Measurements from ENCODE around the gene FAM219B. TPM values are rescaled to one million over a fixed set of nuclear protein-coding genes. Genes with fewer than 3 reads are reported as not detected.
"Not testable (repeated sequence)": the region's sequence is repeated elsewhere in the genome, so short reads cannot be mapped to it uniquely, and the experiment has no call there.

Gene FAM219B
- total and polyA plus RNA-seq, 10 of the 15 experiments (the other 5 are each of a cell fraction or from before 2014, with no cell fraction given), result 7.6 to 53.2 (median 29.4) TPM

DNA sequence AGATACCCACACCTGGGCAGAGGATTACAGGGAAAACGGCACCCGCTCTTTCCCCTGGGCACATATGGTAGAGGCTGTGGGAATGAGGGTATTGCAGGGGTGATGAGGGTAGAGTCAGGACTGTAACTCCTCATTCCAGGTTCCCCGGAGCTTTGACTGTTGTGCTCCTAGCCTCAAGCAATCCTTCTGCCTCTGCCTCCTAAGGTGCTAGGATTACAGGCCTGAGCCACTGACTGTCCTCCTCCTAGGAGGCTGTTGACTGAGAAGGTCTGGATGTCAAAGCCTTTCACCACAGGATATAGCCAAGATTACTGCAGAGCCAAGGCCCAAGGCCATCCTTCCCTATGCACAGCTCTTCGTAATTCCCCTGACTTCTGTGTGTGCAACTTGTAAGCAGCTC, 17.9 kb downstream of the FAM219B start:
- intact Hi-C loops (cut with micrococcal nuclease; ENCODE audit: unreplicated experiment), result no loop called here

DNA sequence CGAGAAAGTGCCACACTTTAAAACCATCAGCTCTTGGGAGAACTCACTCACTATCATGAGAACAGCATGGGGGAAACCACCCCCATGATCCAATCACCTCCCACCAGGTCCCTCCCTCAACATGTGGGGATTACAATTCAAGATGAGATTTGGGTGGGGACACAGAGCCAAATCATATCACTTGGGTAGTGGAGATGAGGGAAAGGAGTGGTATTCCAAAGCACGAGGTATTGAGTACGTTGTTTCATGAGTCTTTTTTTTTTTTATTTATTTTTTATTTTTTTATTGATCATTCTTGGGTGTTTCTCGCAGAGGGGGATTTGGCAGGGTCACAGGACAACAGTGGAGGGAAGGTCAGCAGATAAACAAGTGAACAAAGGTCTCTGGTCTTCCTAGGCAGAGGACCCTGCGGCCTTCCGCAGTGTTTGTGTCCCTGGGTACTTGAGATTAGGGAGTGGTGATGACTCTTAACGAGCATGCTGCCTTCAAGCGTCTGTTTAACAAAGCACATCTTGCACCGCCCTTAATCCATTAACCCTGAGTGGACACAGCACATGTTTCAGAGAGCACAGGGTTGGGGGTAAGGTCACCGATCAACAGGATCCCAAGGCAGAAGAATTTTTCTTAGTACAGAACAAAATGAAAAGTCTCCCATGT, 19.0 kb downstream of the FAM219B start:
- ChIA-PET RAD21 (ENCODE audit: unreplicated experiment) (interaction anchor here (1.1 kb wide), 1 partner anchor 117 kb away, joined by 4 read pairs; no protein-coding TSS in a partner anchor), POLR2A (interaction anchor here (0.7 to 1.2 kb wide), 3 partner anchors 17 to 75 kb away, joined by 3 read pairs; partner anchors contain the start of gene LMAN1L), SMC1A (ENCODE audit: uncharacterized antibody, unreplicated experiment) (interaction anchor here (0.8 to 1.3 kb wide), 4 partner anchors 14 to 30 kb away, joined by 3 read pairs; no protein-coding TSS in a partner anchor), CTCF (interaction anchor here (0.8 to 7.5 kb wide), 4 partner anchors 13 to 116 kb away, joined by 3 to 75 read pairs (median 20); no protein-coding TSS in a partner anchor)
- in situ Hi-C loops (cut with MboI); H2AFZ ChIP-seq (ENCODE audit: control insufficient read depth, low read depth, low read length); H3K36me3 ChIP-seq (ENCODE audit: control insufficient read depth in 2 of 2, insufficient read depth in 2 of 2, low read length in 1 of 2); BruUV-seq (replicated peaks); ATAC-seq; H3K27me3 ChIP-seq (replicated peaks in 1 of 2; ENCODE audit: control insufficient read depth in 2 of 2, insufficient read depth in 2 of 2, low read length in 1 of 2); H4K20me1 ChIP-seq (ENCODE audit: control insufficient read depth, insufficient read depth); DNase-seq (ENCODE audit: low read depth, low spot score); H3K27ac ChIP-seq (ENCODE audit: control insufficient read depth, insufficient read depth); H3K4me3 ChIP-seq; H3K9me3 ChIP-seq (replicated peaks; ENCODE audit: control insufficient read depth, insufficient read depth, low read length); FAIRE-seq; H3K4me2 ChIP-seq (ENCODE audit: control insufficient read depth, insufficient read depth); intact Hi-C loops (cut with micrococcal nuclease; ENCODE audit: unreplicated experiment); H3K9ac ChIP-seq (ENCODE audit: control insufficient read depth, insufficient read depth, low read length): not testable (repeated sequence)
- Histone ChIP-seq H3K4me1 (ENCODE audit: control insufficient read depth, insufficient read depth, low read length) (peaks cover 27% of the 10 kb centered on the region), H3K79me2 (ENCODE audit: control insufficient read depth, insufficient read depth, low read length) (peaks cover 12% of the 10 kb centered on the region)
- 87% methylated on average over 7 of the region's 10 CpGs for WGBS (ENCODE audit: insufficient coverage, insufficient replicate concordance, low lambda C conversion rate, missing lambda C conversion rate)

More for the DNA sequence above, 17.9 kb downstream of the FAM219B start:
- H3K4me3 ChIP-seq, result no peak overlapping the region
- BruUV-seq (replicated peaks), result no TSS peak
- DNase-seq (ENCODE audit: low read depth, low spot score), result no peak
- H3K9me3 ChIP-seq (replicated peaks; ENCODE audit: control insufficient read depth, insufficient read depth, low read length), result no peaks in the 10 kb centered on the region
- peaks cover 35% of the 10 kb centered on the region for H3K4me1 ChIP-seq (ENCODE audit: control insufficient read depth, insufficient read depth, low read length)
- peaks cover 0 to 6% of the 10 kb centered on the region in 2 experiments; a peak in 2 of 4 replicates for H3K36me3 ChIP-seq (ENCODE audit: control insufficient read depth in 2 of 2, insufficient read depth in 2 of 2, low read length in 1 of 2)
- ATAC-seq, result no peak
- no peak overlapping the region for H2AFZ ChIP-seq (ENCODE audit: control insufficient read depth, low read depth, low read length)
- H3K27ac ChIP-seq (ENCODE audit: control insufficient read depth, insufficient read depth), result no peak overlapping the region
- peaks cover 12% of the 10 kb centered on the region for H3K79me2 ChIP-seq (ENCODE audit: control insufficient read depth, insufficient read depth, low read length)
- FAIRE-seq, result no peak
- no peaks in the 10 kb centered on the region for H4K20me1 ChIP-seq (ENCODE audit: control insufficient read depth, insufficient read depth)
- ChIA-PET POLR2A (interaction anchor here (0.7 to 1.9 kb wide), 5 partner anchors 10 to 27 kb away, joined by 3 to 6 read pairs (median 3); partner anchors contain the start of gene SCAMP2), CTCF (interaction anchor here (0.8 to 4.5 kb wide), 3 partner anchors 12 to 117 kb away, joined by 3 to 37 read pairs (median 3); no protein-coding TSS in a partner anchor), RAD21 (ENCODE audit: unreplicated experiment) (interaction anchor here (1.1 to 1.2 kb wide), 2 partner anchors 13 to 118 kb away, joined by 3 to 4 read pairs; no protein-coding TSS in a partner anchor), SMC1A (ENCODE audit: uncharacterized antibody, unreplicated experiment) (interaction anchor here (0.9 to 1.9 kb wide), 5 partner anchors 15 to 117 kb away, joined by 3 to 6 read pairs (median 5); partner anchors contain the start of gene FAM219B)
- 0 out of 2 replicates have a peak overlapping the region, but pooled peaks have one; percentile 85 for H3K4me2 ChIP-seq (ENCODE audit: control insufficient read depth, insufficient read depth)
- H3K9ac ChIP-seq (ENCODE audit: control insufficient read depth, insufficient read depth, low read length), result no peak overlapping the region
- WGBS (ENCODE audit: insufficient coverage, insufficient replicate concordance, low lambda C conversion rate, missing lambda C conversion rate), result 50% methylated on average over 4 of the region's 4 CpGs
- in situ Hi-C loops (cut with MboI), result no loop called here
- H3K27me3 ChIP-seq (replicated peaks in 1 of 2; ENCODE audit: control insufficient read depth in 2 of 2, insufficient read depth in 2 of 2, low read length in 1 of 2), result no peaks in the 10 kb centered on the region
- TF ChIP-seq FOXM1 (IDR thresholded peaks at IDR 0.05; ENCODE audit: low read depth, low read length) (no peak), NFIC (IDR thresholded peaks at IDR 0.05; ENCODE audit: low read depth, low read length) (no peak), RAD51 (IDR thresholded peaks at IDR 0.05) (no peak), RELA (IDR thresholded peaks at IDR 0.05; ENCODE audit: borderline replicate concordance, partially characterized antibody) (no peak), ZNF24 (IDR thresholded peaks at IDR 0.05) (no peak), NBN (IDR thresholded peaks at IDR 0.05) (no peak), POU2F2 (IDR thresholded peaks at IDR 0.05; ENCODE audit: borderline replicate concordance, low read depth, low read length) (no peak)
- TF ChIP-seq, protein P1, sequence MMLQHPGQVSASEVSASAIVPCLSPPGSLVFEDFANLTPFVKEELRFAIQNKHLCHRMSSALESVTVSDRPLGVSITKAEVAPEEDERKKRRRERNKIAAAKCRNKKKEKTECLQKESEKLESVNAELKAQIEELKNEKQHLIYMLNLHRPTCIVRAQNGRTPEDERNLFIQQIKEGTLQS (IDR thresholded peaks at IDR 0.05; ENCODE audit: borderline replicate concordance, extremely low read depth, low read depth, low read length), result no peak
- TF ChIP-seq, protein P2, sequence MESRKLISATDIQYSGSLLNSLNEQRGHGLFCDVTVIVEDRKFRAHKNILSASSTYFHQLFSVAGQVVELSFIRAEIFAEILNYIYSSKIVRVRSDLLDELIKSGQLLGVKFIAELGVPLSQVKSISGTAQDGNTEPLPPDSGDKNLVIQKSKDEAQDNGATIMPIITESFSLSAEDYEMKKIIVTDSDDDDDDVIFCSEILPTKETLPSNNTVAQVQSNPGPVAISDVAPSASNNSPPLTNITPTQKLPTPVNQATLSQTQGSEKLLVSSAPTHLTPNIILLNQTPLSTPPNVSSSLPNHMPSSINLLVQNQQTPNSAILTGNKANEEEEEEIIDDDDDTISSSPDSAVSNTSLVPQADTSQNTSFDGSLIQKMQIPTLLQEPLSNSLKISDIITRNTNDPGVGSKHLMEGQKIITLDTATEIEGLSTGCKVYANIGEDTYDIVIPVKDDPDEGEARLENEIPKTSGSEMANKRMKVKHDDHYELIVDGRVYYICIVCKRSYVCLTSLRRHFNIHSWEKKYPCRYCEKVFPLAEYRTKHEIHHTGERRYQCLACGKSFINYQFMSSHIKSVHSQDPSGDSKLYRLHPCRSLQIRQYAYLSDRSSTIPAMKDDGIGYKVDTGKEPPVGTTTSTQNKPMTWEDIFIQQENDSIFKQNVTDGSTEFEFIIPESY (IDR thresholded peaks at IDR 0.05), result no peak
- TF ChIP-seq, protein P3, sequence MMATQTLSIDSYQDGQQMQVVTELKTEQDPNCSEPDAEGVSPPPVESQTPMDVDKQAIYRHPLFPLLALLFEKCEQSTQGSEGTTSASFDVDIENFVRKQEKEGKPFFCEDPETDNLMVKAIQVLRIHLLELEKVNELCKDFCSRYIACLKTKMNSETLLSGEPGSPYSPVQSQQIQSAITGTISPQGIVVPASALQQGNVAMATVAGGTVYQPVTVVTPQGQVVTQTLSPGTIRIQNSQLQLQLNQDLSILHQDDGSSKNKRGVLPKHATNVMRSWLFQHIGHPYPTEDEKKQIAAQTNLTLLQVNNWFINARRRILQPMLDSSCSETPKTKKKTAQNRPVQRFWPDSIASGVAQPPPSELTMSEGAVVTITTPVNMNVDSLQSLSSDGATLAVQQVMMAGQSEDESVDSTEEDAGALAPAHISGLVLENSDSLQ (IDR thresholded peaks at IDR 0.05), result no peak

Measured in GM12878 (cell line).